ELR (cell line): ENCODE results near the gene PLEKHN1.
"Not testable (repeated sequence)": the region's sequence is repeated elsewhere in the genome, so short reads cannot be mapped to it uniquely, and the experiment has no call there.

Experiments
- DNase-seq: peaks from one replicate; pipeline ENCODE4 v3.0.0-alpha.2; 2015; ENCODE audit warnings: low read depth

The PLEKHN1 gene

GRCh38 chr1:975896-976683 lies 9.8 kb downstream of the PLEKHN1 start:
- peak; percentile 80 for DNase-seq

- DNase-seq: not testable (repeated sequence)
Observed at GRCh38 chr1:976791-977190, 10.5 kb downstream of the PLEKHN1 start.

GRCh38 chr1:978069-978834 lies 12.0 kb downstream of the PLEKHN1 start:
- no peak for DNase-seq

DNA sequence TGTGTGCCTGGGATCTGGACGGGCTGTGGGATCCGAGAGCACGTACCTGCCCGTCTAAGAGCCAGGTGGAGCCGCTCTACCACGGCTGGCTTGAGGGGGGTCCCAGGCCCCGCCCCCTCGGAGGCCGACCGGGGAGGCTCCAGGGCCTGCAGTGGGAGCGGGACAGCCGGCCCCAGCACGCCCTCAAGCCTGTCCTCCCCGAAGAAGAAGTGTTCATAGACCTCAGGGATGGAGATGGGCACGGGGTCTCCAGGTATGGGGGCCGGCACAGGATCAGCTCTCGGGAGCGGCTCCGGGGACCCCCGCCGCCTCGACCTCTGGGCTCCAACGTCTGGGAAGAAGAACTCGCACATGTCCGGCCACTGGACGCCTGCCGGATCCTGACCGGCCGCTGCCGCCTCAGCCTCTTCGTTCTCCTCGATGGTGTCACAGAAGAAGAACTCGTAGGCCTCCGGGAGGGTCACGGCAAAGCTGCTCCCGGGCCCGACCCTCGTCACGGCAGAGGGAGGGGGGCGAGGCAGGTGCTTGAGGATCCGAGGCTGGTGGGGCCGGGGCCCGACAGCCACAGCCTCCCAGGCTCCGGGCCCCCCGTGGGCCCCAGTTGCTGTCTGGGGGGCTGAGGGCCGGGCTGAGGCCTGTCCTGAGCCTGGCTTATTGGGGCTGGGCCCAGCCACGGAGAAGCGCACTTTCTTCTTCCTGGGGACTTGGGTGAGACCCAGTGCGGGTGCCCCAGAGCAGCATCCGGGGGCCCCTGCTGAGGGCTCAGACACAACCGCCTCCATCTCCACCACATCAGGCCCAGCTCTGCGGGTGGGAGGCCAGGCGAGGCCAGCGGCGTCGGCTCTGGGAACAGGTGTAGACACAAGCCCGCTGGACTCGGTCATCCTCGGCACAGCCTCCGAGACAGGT lies 12.8 kb downstream of the PLEKHN1 start:
- no peak for DNase-seq

- no peak for DNase-seq
Observed at GRCh38 chr1:979744-980072, 13.4 kb downstream of the PLEKHN1 start.

DNA sequence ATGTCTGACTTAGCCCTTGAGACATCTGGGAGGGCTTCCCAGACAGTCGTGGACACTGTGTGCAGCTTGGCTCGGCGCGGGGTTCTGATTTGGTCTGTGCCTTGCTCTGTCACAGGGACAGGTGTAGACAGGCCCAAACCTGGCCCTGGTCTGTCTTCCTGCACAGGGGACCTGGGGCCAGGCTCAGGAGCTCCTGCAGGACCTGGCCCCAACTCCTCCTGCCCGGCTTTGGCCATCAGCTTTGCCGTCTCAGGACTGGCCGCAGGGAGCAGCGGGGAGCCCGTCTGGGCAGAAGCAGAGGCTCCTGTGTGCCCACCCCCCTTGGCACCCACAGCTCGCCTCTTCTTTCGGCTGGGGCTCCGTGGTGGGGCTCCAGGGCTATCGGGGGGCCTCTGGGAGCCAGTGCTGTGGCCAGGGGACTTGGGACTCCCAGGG lies 13.9 kb downstream of the PLEKHN1 start:
- no peak for DNase-seq

DNA sequence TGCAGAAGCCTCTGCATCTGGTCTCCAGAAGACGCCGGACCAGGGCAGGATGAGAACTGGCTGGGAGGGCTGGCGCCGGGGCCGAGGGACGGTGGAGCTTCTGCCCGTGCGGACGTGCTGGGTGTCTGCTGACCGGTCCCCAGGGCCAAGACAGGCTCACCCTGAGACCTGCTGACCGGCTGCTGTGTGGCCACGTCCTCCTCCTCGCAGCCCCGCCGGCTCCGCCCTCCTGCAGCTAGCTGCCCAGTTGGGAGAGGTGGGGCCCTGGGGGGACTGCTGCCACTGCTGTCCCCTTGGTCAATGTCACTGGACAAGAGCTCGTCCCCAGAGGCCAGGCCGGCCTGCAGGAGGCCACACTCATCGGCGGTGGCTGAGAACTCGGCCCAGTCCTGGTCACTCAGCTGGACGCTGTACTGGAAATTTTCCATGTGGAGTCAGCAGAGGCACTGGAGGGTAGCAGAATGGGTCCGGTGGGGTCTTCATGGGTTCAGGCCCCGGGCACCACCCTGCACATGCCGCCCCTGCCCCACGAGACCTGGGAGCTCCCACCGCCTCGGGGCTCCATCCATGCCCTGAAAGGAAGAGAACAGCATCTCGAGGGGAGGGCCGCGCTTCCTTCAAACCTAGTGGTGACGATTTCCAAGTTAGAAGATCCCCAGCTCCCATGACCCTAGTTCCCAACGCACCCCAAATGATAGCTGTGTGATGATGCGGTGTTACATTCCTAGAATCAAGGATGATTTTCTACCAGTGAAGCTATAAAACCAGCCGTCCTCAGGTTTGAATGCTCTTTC lies 14.5 kb downstream of the PLEKHN1 start:
- DNase-seq: no peak

- DNase-seq: no peak
Observed at GRCh38 chr1:981491-981954, 15.2 kb downstream of the PLEKHN1 start.

DNA sequence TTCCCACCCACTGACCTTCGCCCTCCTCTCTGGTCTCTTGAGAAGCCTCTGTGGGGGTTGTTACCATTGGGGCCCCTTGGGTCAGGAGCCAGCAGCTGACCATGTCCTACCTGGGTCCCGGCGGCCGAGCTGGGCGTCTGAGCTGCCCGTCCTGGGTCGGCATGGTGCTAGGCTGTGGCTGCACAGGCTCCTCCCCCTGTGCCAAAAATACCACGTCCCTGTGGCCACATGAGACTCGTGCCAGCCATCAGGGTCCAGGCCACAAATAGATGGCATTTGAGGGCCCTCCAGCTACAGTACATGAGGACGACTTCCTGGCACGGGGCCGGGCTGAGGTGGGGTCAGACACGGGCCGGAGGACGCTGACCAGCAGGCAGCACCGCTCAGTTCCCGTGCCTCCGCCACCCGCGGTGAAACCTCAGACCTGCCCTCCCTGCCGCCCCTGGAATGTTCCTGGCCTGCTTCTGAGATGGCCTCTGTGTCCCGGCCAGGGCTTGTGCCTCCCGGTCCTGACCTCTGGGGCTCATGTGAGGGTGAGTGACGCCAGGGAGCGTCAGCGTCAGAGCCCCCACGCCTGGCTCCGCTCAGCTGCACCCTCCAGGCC lies 15.8 kb downstream of the PLEKHN1 start, which contains the start of gene PERM1:
TSS of gene PERM1 (minus strand) at position 139 of the 604 bp plus-strand sequence. CDS start 1,064 bp downstream, outside the sequence.
- no peak for DNase-seq

- DNase-seq: no peak
Observed at GRCh38 chr1:982765-983436, 16.6 kb downstream of the PLEKHN1 start.

DNA sequence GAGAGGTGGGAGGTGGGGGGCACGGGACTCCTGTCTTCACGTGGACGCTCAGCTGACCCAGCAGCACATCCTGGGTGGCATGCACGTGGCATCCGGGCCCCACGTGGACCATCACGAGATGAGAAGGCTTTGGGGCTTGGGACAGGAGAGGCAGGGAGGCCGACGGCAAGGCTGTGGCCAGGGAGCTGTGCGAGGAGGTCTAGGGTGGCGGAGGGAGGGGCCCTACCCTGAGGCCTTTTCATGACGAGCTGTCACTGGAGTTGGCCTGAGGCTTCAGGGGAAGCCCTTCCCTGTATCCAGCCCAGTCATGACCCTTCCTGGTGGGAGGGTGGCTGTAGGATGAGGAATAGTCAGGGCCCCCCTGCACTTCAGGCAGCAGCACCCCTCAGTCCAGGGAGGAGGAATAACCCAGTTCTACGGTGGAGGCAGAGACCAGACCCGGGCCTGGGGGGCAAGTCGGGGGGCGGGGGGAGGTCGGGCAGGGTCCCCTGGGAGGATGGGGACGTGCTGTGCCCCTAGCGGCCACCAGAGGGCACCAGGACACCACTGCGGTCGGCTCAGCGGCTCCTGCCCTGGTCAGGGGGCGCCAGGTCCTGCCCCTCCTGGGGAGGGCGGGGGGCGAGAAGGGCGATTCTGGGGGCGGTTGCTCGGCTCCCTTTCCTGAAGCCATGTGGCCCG lies 17.7 kb downstream of the PLEKHN1 start:
- peak; percentile 31 for DNase-seq

GRCh38 chr1:984476-984814 lies 18.2 kb downstream of the PLEKHN1 start:
- DNase-seq: no peak

- no peak for DNase-seq
Observed at GRCh38 chr1:985126-985525, 18.8 kb downstream of the PLEKHN1 start.

- DNase-seq: not testable (repeated sequence)
Observed at GRCh38 chr1:988061-988460, 21.8 kb downstream of the PLEKHN1 start.

DNA sequence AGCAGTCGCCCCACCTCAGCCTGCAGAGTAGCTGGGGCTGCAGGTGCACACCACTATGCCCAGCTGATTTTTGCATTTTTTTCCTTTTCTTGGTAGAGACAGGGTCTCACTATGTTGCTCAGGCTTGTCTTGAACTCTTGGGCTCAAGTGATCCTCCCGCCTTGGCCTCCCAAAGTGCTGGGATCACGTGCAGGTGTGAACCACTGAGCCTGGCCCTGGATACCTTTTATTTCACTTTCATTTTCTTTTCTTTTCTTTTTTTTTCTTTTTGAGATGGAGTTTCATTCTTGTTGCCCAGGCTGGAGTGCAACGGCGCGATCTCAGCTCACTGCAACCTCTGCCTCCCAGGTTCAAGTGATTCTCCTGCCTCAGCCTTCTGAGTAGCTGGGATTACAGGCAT lies 25.0 kb downstream of the PLEKHN1 start:
- DNase-seq: not testable (repeated sequence)

- DNase-seq: no peak
Observed at GRCh38 chr1:991895-992294, 25.6 kb downstream of the PLEKHN1 start.

- DNase-seq: no peak
Observed at GRCh38 chr1:992362-992761, 26.1 kb downstream of the PLEKHN1 start.

- DNase-seq: no peak
Observed at GRCh38 chr1:993379-993995, 27.2 kb downstream of the PLEKHN1 start.

DNA sequence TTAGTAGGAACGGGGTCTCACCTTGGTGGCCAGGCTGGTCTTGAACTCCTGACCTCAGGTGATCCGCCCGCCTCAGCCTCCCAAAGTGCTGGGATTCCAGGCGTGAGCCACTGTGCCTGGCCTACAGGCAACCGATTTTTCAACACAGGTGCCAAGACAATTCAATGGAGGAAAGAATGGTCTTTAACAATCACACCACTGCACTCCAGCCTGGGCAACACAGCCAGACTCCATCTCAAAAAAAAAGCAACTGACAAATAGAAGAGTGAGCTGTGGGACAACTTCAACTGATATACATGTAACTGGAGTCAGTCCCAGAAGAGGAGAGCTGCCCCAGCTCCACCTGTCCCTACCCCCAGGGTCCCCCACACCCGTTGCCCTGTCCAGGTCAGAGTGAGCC lies 28.3 kb downstream of the PLEKHN1 start:
- DNase-seq: not testable (repeated sequence)
